ELF-1 (cell line): ENCODE data around the gene TNFAIP3.
A peak's percentile ranks its signal among the peaks of the same experiment; 100 is the strongest.
"Not testable (repeated sequence)": the region's sequence is repeated elsewhere in the genome, so short reads cannot be mapped to it uniquely, and the experiment has no call there.

Experiments used
- DNase-seq: peaks from one replicate; pipeline ENCODE4 v3.0.0-alpha.2; 2016; ENCODE audit warnings: low read depth, low spot score

Gene TNFAIP3

DNA sequence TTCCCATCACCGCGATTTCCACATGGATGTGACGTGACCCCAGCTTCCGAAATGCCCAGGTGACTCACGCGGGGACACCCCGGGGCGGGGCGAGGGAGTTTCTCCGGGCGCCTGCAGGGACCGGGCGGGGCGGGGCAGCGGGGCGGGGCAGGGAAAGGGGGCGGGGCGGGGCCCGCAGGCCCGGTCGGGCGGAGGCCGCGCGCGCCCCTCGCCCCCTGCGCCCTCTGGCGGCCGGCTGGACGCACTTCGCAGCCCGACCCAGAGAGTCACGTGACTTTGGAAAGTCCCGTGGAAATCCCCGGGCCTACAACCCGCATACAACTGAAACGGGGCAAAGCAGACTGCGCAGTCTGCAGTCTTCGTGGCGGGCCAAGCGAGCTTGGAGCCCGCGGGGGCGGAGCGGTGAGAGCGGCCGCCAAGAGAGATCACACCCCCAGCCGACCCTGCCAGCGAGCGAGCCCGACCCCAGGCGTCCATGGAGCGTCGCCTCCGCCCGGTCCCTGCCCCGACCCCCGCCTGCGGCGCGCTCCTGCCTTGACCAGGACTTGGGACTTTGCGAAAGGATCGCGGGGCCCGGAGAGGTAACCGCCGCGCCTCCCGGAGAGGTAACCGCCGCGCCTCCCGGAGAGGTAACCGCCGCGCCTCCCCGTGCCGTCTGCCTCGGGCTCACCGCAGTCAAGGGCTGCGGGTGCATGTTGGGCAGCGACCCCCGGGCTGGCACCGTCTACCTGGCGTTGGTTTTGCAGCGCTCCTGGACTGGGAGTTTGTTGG, at the start of gene TNFAIP3:
Gene TNFAIP3 (plus strand): TSS at position 346 of the 771 bp plus-strand sequence. CDS start 3,969 bp downstream, outside the sequence.
- peak; percentile 91 for DNase-seq

DNA sequence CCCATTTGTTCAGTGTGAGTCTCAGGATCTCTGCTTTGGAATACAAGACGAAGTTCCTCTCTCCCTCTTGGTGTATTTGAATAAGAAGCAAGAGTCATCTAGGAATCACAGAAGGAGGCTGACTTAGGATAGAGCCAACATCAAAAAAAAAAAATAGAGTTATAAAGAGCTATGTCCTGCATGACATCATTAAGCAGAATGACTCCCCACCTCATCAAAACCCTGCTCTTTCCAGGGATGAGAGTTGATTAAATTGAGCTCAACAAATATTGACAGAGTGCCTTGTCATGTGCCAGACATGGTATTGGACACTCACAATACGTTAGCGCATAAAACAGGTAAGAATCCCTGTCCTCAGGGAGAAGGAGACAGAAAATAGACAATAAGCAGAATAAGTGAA, 48.6 kb upstream of the TNFAIP3 start:
- no peak for DNase-seq

- no peak for DNase-seq
Measured at GRCh38 chr6:137819740-137820139, 47.3 kb upstream of the TNFAIP3 start.

DNA sequence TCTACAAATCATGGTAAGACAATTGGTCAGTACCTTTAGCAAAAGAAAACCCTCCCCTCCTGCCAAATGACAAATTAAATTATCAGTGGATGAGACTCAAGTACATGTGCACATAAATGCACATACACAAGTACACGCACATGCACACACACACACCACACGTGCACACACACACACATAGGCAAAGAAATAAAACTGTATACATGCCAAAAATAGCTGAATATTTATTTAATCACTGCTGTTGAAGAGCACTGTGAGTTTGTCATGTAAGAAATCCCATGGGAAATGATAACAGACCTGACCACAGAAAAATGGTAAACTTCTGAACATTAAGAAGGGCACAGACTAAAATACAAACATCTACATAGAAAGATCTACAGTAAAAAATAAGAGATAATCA, 46.6 kb upstream of the TNFAIP3 start:
- DNase-seq: no peak

DNA sequence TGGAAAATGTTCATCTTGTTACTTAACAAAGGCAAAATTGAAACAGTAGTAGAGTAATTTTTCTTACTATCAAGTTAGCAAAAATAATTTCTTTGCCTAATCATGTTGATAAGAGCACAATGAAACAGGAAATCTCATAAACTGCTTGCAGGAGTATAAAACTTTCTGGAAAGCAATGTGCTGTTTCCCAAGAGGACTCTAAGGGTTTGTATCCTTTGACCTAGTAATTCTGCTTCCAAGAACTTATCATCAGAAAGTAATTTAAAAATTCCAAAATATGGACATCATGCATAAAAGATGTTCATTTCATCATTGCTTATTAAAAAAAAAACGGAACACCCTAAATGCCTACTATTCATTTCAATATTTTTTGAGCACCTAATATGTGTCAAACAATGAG, 46.1 kb upstream of the TNFAIP3 start:
- no peak for DNase-seq

- no peak for DNase-seq
Measured at GRCh38 chr6:137821491-137821890, 45.6 kb upstream of the TNFAIP3 start.

DNA sequence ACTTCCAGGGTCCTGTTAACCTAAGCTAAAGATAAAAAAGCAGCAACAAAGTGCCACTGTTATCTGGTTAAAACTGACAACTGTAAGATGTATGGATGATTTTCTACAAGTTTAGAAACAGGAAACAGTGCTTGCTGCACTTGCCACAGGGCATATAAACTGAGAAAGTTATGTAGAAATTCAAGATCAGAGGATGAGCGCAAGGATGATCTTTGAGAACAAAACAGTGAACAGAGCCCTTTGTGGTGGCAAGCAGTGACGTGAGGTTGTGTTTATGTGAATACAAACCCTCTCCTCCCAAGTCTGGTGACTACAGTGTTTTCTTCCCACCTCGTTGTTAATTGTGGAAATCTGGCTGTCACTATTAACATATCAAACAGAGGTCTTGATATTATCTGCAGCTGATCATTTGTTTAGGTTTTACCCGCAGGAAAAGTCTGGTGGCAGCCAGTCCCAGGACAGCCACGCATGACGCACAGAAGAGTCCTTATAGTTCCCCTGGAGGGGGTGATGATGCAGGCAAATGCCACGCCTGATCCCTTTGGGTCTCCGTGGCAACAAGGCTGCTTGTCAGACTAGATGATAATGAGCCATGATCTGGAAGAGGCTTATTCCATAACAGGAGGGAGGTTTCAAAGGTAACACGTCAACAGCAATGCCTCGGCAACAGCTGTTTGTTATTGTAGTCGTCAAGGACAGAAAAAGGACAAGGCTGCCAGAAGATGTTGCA, 43.1 kb upstream of the TNFAIP3 start:
- DNase-seq: peak; percentile 81

GRCh38 chr6:137824556-137824879, 42.5 kb upstream of the TNFAIP3 start:
- DNase-seq: no peak

GRCh38 chr6:137824896-137825295, 42.2 kb upstream of the TNFAIP3 start:
- DNase-seq: no peak

GRCh38 chr6:137827411-137827940, 39.6 kb upstream of the TNFAIP3 start:
- no peak for DNase-seq

GRCh38 chr6:137827977-137828810, 38.9 kb upstream of the TNFAIP3 start:
- no peak for DNase-seq

DNA sequence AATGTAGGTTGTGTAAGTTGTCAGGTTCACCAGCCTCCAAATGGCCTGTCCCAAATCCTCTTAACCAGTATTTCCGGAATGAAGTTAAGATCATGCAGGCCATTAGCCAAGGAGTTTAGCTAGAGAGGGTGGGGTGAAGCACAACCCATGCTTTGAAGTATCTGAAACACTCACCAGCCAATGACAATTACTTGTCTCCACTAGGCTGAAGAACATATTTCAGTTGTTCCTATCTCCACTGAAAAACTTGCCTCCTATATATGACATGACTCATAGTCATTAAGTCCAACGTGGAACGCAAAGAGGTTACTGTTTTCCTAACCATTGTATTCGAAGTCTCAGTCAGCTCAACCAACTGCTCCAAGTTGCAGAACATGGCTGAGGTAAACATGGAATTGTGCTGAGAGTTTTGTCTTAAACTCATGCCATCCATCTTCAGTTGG, 37.4 kb upstream of the TNFAIP3 start:
- DNase-seq: no peak

GRCh38 chr6:137830511-137830911, 36.5 kb upstream of the TNFAIP3 start:
- DNase-seq: no peak

DNA sequence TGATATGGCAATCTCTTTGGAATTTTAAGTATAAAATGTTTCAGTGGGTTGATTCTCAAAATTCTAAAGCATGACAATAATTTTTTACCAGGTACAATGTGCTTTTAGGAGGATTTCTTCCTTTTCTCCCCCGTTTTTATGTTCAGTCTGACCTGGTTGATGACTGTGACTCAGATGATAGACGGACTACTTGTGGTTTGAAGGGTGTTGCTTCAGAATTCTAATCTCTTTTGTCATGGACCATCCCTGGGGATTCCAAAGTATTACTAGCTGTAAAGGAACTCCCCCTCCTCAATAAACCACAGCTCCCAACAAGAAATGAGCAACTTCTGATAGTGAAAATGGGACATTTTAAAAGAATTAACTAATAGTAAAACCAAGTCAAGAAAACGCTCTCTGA, 34.9 kb upstream of the TNFAIP3 start:
- DNase-seq: no peak

DNA sequence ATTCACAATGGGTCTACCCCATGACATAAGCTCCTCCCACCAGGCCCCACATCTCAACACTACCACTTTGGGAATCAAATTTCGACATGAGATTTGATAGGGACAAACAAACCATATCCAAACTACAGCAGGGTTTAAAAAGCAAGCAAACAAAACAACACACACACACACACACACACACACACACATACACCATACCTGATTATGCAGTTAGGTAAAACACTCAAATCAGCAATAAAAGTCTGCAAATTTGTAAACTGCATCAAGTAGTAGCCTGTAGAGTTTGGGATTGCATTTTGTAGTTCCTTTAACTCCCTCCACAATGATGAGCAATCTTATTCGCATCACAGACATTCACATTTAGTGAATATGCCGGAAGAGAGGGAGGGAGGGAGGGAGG, 32.6 kb upstream of the TNFAIP3 start:
- no peak for DNase-seq

DNA sequence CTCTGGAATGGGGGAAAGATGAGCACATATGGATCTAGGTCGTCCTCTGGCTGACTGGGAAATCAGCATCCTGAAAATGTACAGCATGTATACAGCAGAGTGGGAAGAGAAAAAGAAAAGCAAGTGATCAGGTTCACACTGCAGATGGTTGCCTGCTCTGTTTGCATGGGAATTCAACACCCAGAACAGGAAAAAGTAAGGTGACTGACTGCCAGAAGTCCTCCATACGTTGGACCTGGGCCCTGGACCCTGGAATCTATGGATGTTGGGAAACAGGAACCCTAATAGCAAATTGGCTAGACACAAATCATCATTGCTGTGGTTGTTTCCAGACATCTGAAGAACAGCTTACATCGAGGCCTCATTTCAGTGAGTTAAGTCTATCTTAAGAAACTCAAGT, 30.3 kb upstream of the TNFAIP3 start:
- no peak for DNase-seq

GRCh38 chr6:137838090-137838489, 29.0 kb upstream of the TNFAIP3 start:
- DNase-seq: not testable (repeated sequence)

- DNase-seq: not testable (repeated sequence)
Measured at GRCh38 chr6:137838597-137838996, 28.5 kb upstream of the TNFAIP3 start.

DNA sequence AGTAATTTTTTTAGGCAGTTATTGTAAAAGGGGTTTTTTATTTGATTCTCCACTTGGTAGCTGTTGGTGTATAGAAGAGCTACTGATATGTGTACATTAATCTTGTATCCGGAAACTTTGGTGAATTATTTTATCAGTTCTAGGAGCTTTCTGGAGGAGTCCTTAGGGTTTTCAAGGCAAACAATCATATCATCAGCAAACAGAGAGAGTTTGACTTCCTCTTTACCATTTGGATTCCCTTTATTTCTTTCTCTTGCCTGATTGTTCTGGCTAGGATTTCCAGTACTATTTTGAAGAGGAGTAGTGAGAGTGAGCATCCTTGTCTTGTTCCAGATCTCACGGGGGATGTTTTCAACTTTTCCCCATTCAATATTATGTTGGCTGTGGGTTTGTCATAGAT, 28.0 kb upstream of the TNFAIP3 start:
- no peak for DNase-seq

DNA sequence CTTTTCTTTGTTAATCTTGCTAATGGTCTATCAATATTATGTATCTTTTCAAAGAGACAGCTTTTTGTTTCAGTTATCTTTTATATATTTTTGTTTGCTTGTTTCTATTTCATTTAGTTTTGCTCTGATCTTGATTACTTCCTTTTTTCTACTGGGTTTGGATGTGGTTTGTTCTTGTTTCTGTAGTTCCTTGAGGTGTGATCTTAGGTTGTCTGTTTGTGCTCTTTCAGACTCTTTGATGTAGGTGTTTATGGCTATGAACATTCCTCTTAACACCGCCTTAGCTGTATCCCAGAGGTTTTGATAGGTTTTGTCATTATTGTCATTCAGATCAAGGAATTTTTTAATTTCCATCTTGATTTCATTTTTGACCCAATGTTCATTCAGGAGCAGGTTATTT, 26.8 kb upstream of the TNFAIP3 start:
- DNase-seq: no peak

DNA sequence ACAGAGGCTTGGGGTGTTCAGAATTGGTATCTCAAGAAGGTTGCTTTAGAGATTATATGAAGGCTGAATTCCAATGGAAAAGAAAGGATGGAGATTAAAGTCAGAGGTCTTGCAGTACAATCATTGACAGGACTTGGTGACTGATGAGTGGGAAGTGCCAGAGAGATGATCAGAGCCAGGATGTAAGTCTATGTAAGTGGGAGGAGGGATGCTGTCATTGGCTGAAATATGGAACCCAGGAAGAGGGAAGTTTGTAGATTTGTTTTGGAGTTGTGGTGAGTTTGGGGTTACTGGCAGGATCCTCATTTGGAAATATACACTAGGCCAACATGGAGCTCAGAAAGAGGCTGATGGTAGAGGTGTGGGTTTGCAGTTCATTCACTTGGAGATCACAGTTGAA, 23.8 kb upstream of the TNFAIP3 start:
- no peak for DNase-seq

- not testable (repeated sequence) for DNase-seq
Measured at GRCh38 chr6:137844327-137844726, 22.7 kb upstream of the TNFAIP3 start.
